Activated T-cell treated with anti-CD3 and anti-CD28 coated beads for 1 hour (primary cell): Measurements from ENCODE around the gene STAT5A.
"Not testable (repeated sequence)": the region's sequence is repeated elsewhere in the genome, so short reads cannot be mapped to it uniquely, and the experiment has no call there.

Experiments
- DNase-seq: peaks from one replicate; pipeline ENCODE4 v3.0.0-alpha.2; 2020; ENCODE audit warnings: low read depth

The STAT5A gene

GRCh38 chr17:42333053-42333452 lies 44.8 kb downstream of the STAT5A start:
- no peak for DNase-seq

GRCh38 chr17:42334677-42335076 lies 46.4 kb downstream of the STAT5A start:
- DNase-seq: no peak

GRCh38 chr17:42337442-42337841 lies 49.1 kb downstream of the STAT5A start:
- DNase-seq: peak; percentile 40

- DNase-seq: no peak
These were observed 50.2 kb downstream of the STAT5A start for GRCh38 chr17:42338427-42338985.

- no peak for DNase-seq
These were observed 50.9 kb downstream of the STAT5A start for GRCh38 chr17:42339221-42339620.

- DNase-seq: no peak
These were observed 52.4 kb downstream of the STAT5A start for GRCh38 chr17:42340691-42341127.

GRCh38 chr17:42341568-42341967 lies 53.3 kb downstream of the STAT5A start:
- DNase-seq: no peak

- no peak for DNase-seq
These were observed 54.1 kb downstream of the STAT5A start for GRCh38 chr17:42342242-42343008.

GRCh38 chr17:42345396-42346073 lies 57.2 kb downstream of the STAT5A start:
- DNase-seq: no peak

- DNase-seq: no peak
These were observed 58.2 kb downstream of the STAT5A start for GRCh38 chr17:42346481-42346880.

- no peak for DNase-seq
These were observed 58.9 kb downstream of the STAT5A start for GRCh38 chr17:42347198-42347597.

GRCh38 chr17:42347606-42348005 lies 59.3 kb downstream of the STAT5A start:
- DNase-seq: no peak

- DNase-seq: no peak
These were observed 59.8 kb downstream of the STAT5A start for GRCh38 chr17:42348104-42348503.

- no peak for DNase-seq
These were observed 66.9 kb downstream of the STAT5A start for GRCh38 chr17:42354956-42355843.

- DNase-seq: no peak
These were observed 70.1 kb downstream of the STAT5A start for GRCh38 chr17:42358434-42358833.

GRCh38 chr17:42359133-42359532 lies 70.8 kb downstream of the STAT5A start:
- DNase-seq: no peak

- not testable (repeated sequence) for DNase-seq
These were observed 72.1 kb downstream of the STAT5A start for GRCh38 chr17:42360388-42360787.
